Posterior vena cava (tissue), 2 donors: ENCODE measurements around the gene TNFRSF8. TPM values are rescaled to one million over a fixed set of nuclear protein-coding genes. Genes with fewer than 3 reads are reported as not detected.
"Not testable (repeated sequence)": the region's sequence is repeated elsewhere in the genome, so short reads cannot be mapped to it uniquely, and the experiment has no call there.

ENCODE experiments used
- DNase-seq: peaks from one replicate; pipeline ENCODE4 v3.0.0-alpha.2; 2020; ENCODE audit warnings: low spot score
- intact Hi-C, 2 donors: fragments of 100-400 bp; cut with DNase I; formaldehyde crosslinking; loops; one replicate each; pipeline versions ENCODE4 v1.14.1 to v1.14.2; 2022 to 2023
- long read RNA-seq, 2 donors: library from polyadenylated mRNA; unstranded; transcript quantifications; one replicate each; pipeline ENCODE4 v2.0.0, GENCODE V29; 2020 to 2021
- total RNA-seq, 2 donors: library from RNA; stranded (reverse); fragmentation: NEBNext Ultra II Directional; extraction: Animal tissue kit (Norgen Biotek cat#: 25700); gene quantifications; one replicate each; pipeline ENCODE4 v1.2.1, GENCODE V29; 2021
- donor health status: DM: yes; HTN: yes; CAD: no.
- donor health status: DM: yes; HTN: yes; CAD: no.

The TNFRSF8 gene
- total RNA-seq, result 1 to 10 TPM in 1 of 2 donors, under 1 TPM in 1; 1.00 to 1.3 TPM
- long read RNA-seq, donor 1, result 0 reads
- long read RNA-seq, donor 2, partial matches to known transcripts, result 2 of 3 reads
- long read RNA-seq, donor 2, other reads (novel, unspliced or antisense), result 0 of 3 reads

GRCh38 chr1:12063141-12064072 lies at the start of gene TNFRSF8:
TSS of gene TNFRSF8 (plus strand) at chr1:12063303. CDS start at chr1:12063599, 296 bp downstream.
- DNase-seq, result no peak
- intact Hi-C loops, result no loop called here

GRCh38 chr1:12014141-12014991 lies 48.7 kb upstream of the TNFRSF8 start:
- intact Hi-C loops, result no loop called here
- DNase-seq, result no peak

- DNase-seq, result no peak
- intact Hi-C loops, result no loop called here
Observed at GRCh38 chr1:12015001-12015491, 48.1 kb upstream of the TNFRSF8 start.

- intact Hi-C loops, result no loop called here
- no peak for DNase-seq
Observed at GRCh38 chr1:12015499-12015898, 47.6 kb upstream of the TNFRSF8 start.

GRCh38 chr1:12016182-12016581 lies 46.9 kb upstream of the TNFRSF8 start:
- intact Hi-C loops, result no loop called here
- DNase-seq, result no peak

GRCh38 chr1:12019858-12020509 lies 43.1 kb upstream of the TNFRSF8 start:
- no peak for DNase-seq
- intact Hi-C loops, result no loop called here

GRCh38 chr1:12021616-12022015 lies 41.5 kb upstream of the TNFRSF8 start:
- DNase-seq, result no peak
- intact Hi-C loops, result no loop called here

- no peak for DNase-seq
- intact Hi-C loops, result no loop called here
Observed at GRCh38 chr1:12022036-12022435, 41.1 kb upstream of the TNFRSF8 start.

GRCh38 chr1:12026586-12026985 lies 36.5 kb upstream of the TNFRSF8 start:
- intact Hi-C loops, result no loop called here
- no peak for DNase-seq

- intact Hi-C loops, result no loop called here
- no peak for DNase-seq
Observed at GRCh38 chr1:12028248-12028647, 34.9 kb upstream of the TNFRSF8 start.

GRCh38 chr1:12028957-12029511 lies 34.1 kb upstream of the TNFRSF8 start:
- no peak for DNase-seq
- intact Hi-C loops, result no loop called here

- no peak for DNase-seq
- intact Hi-C loops, result no loop called here
Observed at GRCh38 chr1:12029720-12030339, 33.3 kb upstream of the TNFRSF8 start.

GRCh38 chr1:12031039-12031980 lies 31.8 kb upstream of the TNFRSF8 start:
- DNase-seq, result no peak
- intact Hi-C loops, result no loop called here

GRCh38 chr1:12032161-12032621 lies 30.9 kb upstream of the TNFRSF8 start:
- intact Hi-C loops, result no loop called here

GRCh38 chr1:12033441-12033840 lies 29.7 kb upstream of the TNFRSF8 start:
- DNase-seq, intact Hi-C loops: not testable (repeated sequence)

More at GRCh38 chr1:12032161-12032621, 30.9 kb upstream of the TNFRSF8 start:
- no peak for DNase-seq

- intact Hi-C loops, result no loop called here
- DNase-seq, result no peak
Observed at GRCh38 chr1:12034381-12034801, 28.7 kb upstream of the TNFRSF8 start.

GRCh38 chr1:12035312-12035711 lies 27.8 kb upstream of the TNFRSF8 start:
- no peak for DNase-seq
- intact Hi-C loops, result no loop called here
